ENCODE data around the gene MATN1. TPM values are rescaled to one million over a fixed set of nuclear protein-coding genes. Genes with fewer than 3 reads are reported as not detected.

The MATN1 gene
- total and polyA plus RNA-seq, 4 donors: 0.19 TPM; not detected in 3

- no peaks in the 10 kb centered on the region for H3K4me1 ChIP-seq (ENCODE audit: control insufficient read depth in 4 of 4, insufficient read depth in 4 of 4, low read length in 3 of 4)
- H3K4me3 ChIP-seq (ENCODE audit: low read depth in 1 of 3, low read length in 3 of 3): no peak overlapping the region
- TF ChIP-seq GABPA (IDR thresholded peaks at IDR 0.05 in 1 of 2, conservative IDR thresholded peaks at IDR 0.05 in 1 of 2) (no peak), MAX (IDR thresholded peaks at IDR 0.05) (no peak), SP1 (IDR thresholded peaks at IDR 0.05) (no peak), FOXA2 (IDR thresholded peaks at IDR 0.05) (no peak), HNF4A (conservative IDR thresholded peaks at IDR 0.05) (no peak), NR2F2 (IDR thresholded peaks at IDR 0.05) (no peak), YY1 (IDR thresholded peaks at IDR 0.05) (no peak), JUND (IDR thresholded peaks at IDR 0.05) (no peak), ZBTB33 (IDR thresholded peaks at IDR 0.05) (no peak), CTCF (IDR thresholded peaks at IDR 0.05; ENCODE audit: low read depth, low read length, missing input control) (no peak), FOXA1 (IDR thresholded peaks at IDR 0.05) (no peak), HNF4G (IDR thresholded peaks at IDR 0.05) (no peak), ATF3 (IDR thresholded peaks at IDR 0.05) (no peak), RXRA (IDR thresholded peaks at IDR 0.05) (no peak), TAF1 (conservative IDR thresholded peaks at IDR 0.05) (no peak), RAD21 (IDR thresholded peaks at IDR 0.05) (no peak), EGR1 (IDR thresholded peaks at IDR 0.05; ENCODE audit: low read depth in 2 of 2) (no peak)
- no peak overlapping the region for H3K9ac ChIP-seq (ENCODE audit: low read depth in 1 of 2, low read length in 2 of 2)
- no peak for DNase-seq (ENCODE audit: low spot score)
- no peaks in the 10 kb centered on the region for H3K9me3 ChIP-seq (ENCODE audit: control insufficient read depth in 4 of 4, low read length in 3 of 4)
- 68% methylated on average over 8 of the region's 8 CpGs for WGBS
- H3K27me3 ChIP-seq (ENCODE audit: control insufficient read depth in 4 of 4, insufficient read depth in 4 of 4, low read length in 3 of 4): peaks cover 0 to 3% (median 0%) of the 10 kb centered on the region in 4 donors
- no peaks in the 10 kb centered on the region for H3K36me3 ChIP-seq (ENCODE audit: control insufficient read depth in 4 of 4, insufficient read depth in 3 of 4, low read depth in 1 of 4, low read length in 3 of 4)
- H3K27ac ChIP-seq (ENCODE audit: low read depth in 1 of 2, low read length in 2 of 2): no peak overlapping the region
Observed at GRCh38 chr1:30682396-30683275, 40.7 kb downstream of the MATN1 start.

GRCh38 chr1:30681782-30682181 lies 41.6 kb downstream of the MATN1 start:
- TF ChIP-seq RAD21 (IDR thresholded peaks at IDR 0.05): no peak
- no peak for TF ChIP-seq MAX (IDR thresholded peaks at IDR 0.05)
- no peak for TF ChIP-seq CTCF (IDR thresholded peaks at IDR 0.05; ENCODE audit: low read depth, low read length, missing input control)
- TF ChIP-seq RXRA (IDR thresholded peaks at IDR 0.05): no peak
- no peak for TF ChIP-seq ZBTB33 (IDR thresholded peaks at IDR 0.05)
- TF ChIP-seq GABPA (IDR thresholded peaks at IDR 0.05 in 1 of 2, conservative IDR thresholded peaks at IDR 0.05 in 1 of 2): no peak
- no peak for TF ChIP-seq YY1 (IDR thresholded peaks at IDR 0.05)
- no peak for TF ChIP-seq NR2F2 (IDR thresholded peaks at IDR 0.05)
- TF ChIP-seq SP1 (IDR thresholded peaks at IDR 0.05): no peak
- TF ChIP-seq TAF1 (conservative IDR thresholded peaks at IDR 0.05): no peak
- TF ChIP-seq FOXA2 (IDR thresholded peaks at IDR 0.05): no peak
- TF ChIP-seq HNF4G (IDR thresholded peaks at IDR 0.05): no peak
- no peak for TF ChIP-seq ATF3 (IDR thresholded peaks at IDR 0.05)
- H3K4me1 ChIP-seq (ENCODE audit: control insufficient read depth in 4 of 4, insufficient read depth in 4 of 4, low read length in 3 of 4): no peaks in the 10 kb centered on the region
- H3K9me3 ChIP-seq (ENCODE audit: control insufficient read depth in 4 of 4, low read length in 3 of 4): no peaks in the 10 kb centered on the region
- H3K27ac ChIP-seq (ENCODE audit: low read depth in 1 of 2, low read length in 2 of 2): no peak overlapping the region
- WGBS: 81% methylated on average over 3 of the region's 3 CpGs
- no peak overlapping the region for H3K9ac ChIP-seq (ENCODE audit: low read depth in 1 of 2, low read length in 2 of 2)
- H3K4me3 ChIP-seq (ENCODE audit: low read depth in 1 of 3, low read length in 3 of 3): no peak overlapping the region
- H3K27me3 ChIP-seq (ENCODE audit: control insufficient read depth in 4 of 4, insufficient read depth in 4 of 4, low read length in 3 of 4): peaks cover 0 to 3% (median 0%) of the 10 kb centered on the region in 4 donors
- no peaks in the 10 kb centered on the region for H3K36me3 ChIP-seq (ENCODE audit: control insufficient read depth in 4 of 4, insufficient read depth in 3 of 4, low read depth in 1 of 4, low read length in 3 of 4)
- no peak for DNase-seq (ENCODE audit: low spot score)
